WTC11 (cell line): ENCODE measurements around the gene TP53BP2.

Source experiments
- CBFB ChIP-seq: sonication (generic); formaldehyde crosslinking; IDR thresholded peaks from 2 replicates; pipeline ENCODE4 v1.8.1; 2022; ENCODE audit warnings: mild to moderate bottlenecking, low read depth, missing genetic modification reagents
- CTCF ChIP-seq: fragments of 200-600 bp; IDR thresholded peaks from 2 replicates; pipeline ENCODE4 v1.8.0; 2022; ENCODE audit warnings: antibody characterized with exemption
- NR2C2 ChIP-seq: sonication (generic); formaldehyde crosslinking; IDR thresholded peaks from 2 replicates; pipeline ENCODE4 v1.8.0; 2022; ENCODE audit warnings: mild to moderate bottlenecking, missing genetic modification reagents
- USF1 ChIP-seq: sonication (generic); formaldehyde crosslinking; IDR thresholded peaks from 2 replicates; pipeline ENCODE4 v1.8.0; 2022; ENCODE audit warnings: mild to moderate bottlenecking, missing genetic modification reagents
- ZNF263 ChIP-seq: sonication (generic); formaldehyde crosslinking; IDR thresholded peaks from 2 replicates; pipeline ENCODE4 v1.8.1; 2022; ENCODE audit warnings: low read depth, mild to moderate bottlenecking, moderate library complexity, missing genetic modification reagents
- ZNF423 ChIP-seq: fragments of 250-450 bp; sonication (Bioruptor Pico); IDR thresholded peaks from 2 replicates; pipeline ENCODE4 v2.1.2; 2022; ENCODE audit warnings: mild to moderate bottlenecking, moderate library complexity

GRCh38 chr1:223845810-223846682 lies at the start of gene TP53BP2:
- no peak for TF ChIP-seq CTCF
- no peak for TF ChIP-seq CBFB
- no peak for TF ChIP-seq NR2C2 (CRISPR knock-in tag)
- TF ChIP-seq ZNF263 (CRISPR knock-in tag): no peak
- no peak; the same call in 1 of the 2 replicates for TF ChIP-seq ZNF423 (CRISPR knock-in tag)
- 0 out of 2 replicates have a peak, but pooled peaks have one; percentile 16 for TF ChIP-seq USF1 (CRISPR knock-in tag)
